AG08396 (cell line): ENCODE measurements around the gene MBD2.
A peak's percentile ranks its signal among the peaks of the same experiment; 100 is the strongest.
"Not testable (repeated sequence)": the region's sequence is repeated elsewhere in the genome, so short reads cannot be mapped to it uniquely, and the experiment has no call there.

ENCODE experiments used
- DNase-seq: peaks from one replicate; pipeline ENCODE4 v3.0.0; 2012; ENCODE audit warnings: low spot score, mixed read lengths

The MBD2 gene, protein sequence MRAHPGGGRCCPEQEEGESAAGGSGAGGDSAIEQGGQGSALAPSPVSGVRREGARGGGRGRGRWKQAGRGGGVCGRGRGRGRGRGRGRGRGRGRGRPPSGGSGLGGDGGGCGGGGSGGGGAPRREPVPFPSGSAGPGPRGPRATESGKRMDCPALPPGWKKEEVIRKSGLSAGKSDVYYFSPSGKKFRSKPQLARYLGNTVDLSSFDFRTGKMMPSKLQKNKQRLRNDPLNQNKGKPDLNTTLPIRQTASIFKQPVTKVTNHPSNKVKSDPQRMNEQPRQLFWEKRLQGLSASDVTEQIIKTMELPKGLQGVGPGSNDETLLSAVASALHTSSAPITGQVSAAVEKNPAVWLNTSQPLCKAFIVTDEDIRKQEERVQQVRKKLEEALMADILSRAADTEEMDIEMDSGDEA

DNA sequence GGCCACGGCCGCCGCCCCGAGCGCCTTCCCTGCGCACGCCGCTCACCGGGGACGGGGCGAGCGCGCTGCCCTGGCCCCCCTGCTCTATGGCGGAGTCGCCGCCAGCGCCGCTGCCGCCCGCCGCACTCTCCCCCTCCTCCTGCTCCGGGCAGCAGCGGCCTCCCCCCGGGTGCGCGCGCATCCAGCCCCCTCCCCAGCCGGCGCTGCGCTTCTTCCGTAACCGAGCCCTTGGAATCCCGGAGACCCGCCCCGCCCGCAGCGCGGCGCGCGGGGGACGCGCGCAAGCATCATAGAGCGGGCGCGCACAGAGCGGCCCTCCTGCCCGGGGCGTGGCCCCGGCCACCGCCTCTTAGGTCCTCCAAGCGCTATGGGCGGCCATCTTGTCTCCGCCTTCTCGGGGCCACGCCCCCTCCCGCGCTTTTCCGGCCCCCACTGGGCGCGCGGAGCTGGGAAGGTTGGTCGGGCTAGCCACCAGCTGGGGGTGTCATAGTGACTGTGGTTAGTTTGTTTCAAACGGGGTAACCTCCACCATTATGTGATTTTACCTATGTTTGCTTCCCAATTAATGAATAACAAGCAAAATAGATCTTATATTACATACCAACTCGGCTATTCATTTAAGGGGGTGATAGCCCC lies at the start of gene MBD2:
TSS of gene MBD2 (minus strand) at position 291 of the 636 bp plus-strand sequence. CDS start at position 181, 110 bp downstream.
- peak; percentile 93 for DNase-seq

GRCh38 chr18:54269893-54270844 lies 45.7 kb upstream of the MBD2 start:
- DNase-seq: peak; percentile 29

DNA sequence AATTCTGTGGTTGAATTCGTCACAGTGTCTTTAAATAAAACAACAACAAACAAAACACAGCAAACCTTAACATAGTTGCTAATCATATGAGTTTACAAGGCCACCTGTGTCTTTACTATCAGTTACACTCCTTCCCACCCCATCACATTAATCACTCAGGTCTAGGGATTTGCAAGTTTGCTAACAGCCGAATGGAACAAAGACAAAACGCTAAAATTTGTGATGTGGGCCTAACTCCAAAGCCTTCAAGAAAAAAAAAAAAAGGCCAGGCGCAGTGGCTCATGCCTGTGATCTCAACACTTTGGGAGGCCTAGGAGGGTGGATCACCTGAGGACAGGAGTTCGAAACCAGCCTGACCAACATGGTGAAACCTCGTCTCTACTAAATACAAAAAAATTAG lies 44.3 kb upstream of the MBD2 start:
- DNase-seq: no peak

- no peak for DNase-seq
Observed at GRCh38 chr18:54267701-54268100, 43.2 kb upstream of the MBD2 start.

GRCh38 chr18:54263904-54264336 lies 39.5 kb upstream of the MBD2 start:
- DNase-seq: no peak

GRCh38 chr18:54261894-54262293 lies 37.4 kb upstream of the MBD2 start:
- no peak for DNase-seq

GRCh38 chr18:54260396-54261072 lies 36.1 kb upstream of the MBD2 start:
- no peak for DNase-seq

- DNase-seq: not testable (repeated sequence)
Observed at GRCh38 chr18:54257818-54258217, 33.3 kb upstream of the MBD2 start.

DNA sequence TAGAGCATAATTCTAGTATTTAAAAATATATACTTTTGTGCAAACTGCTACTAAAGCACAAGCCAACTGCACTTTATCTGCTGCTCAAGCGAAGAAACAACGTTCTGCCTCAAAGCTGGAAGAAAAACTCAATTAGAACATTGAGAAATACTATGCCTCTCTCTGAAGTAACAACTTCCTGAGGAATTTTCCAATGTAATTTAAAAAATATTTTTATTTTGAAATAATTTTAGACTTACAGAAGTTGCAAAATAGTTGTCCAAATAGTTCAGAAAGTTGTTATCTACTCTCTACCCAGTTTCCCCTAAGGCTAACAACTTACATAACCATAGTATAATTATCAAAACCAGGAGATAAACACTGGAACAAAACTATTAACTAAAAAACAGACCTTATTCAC lies 32.5 kb upstream of the MBD2 start:
- DNase-seq: no peak

DNA sequence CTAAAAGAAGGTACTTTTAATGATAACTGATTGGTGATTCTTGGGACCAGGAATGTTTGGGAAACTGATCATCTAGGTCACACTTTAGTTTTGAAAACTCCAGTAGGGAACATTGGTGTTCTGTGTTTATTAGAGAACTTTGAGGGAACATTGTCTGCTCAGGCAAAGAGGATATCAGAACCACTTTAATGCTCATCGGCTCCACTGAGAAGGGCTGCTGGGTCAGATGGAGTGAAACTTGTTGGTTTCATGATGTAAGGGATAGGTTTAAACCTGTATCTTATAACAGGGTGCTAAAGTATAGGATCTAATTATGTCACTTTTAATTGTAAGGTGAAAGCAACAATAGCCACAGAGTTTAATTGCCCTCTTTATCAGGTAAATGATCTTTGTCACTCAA lies 30.7 kb upstream of the MBD2 start:
- DNase-seq: no peak

- no peak for DNase-seq
Observed at GRCh38 chr18:54254265-54254758, 29.8 kb upstream of the MBD2 start.

- no peak for DNase-seq
Observed at GRCh38 chr18:54251606-54252390, 27.3 kb upstream of the MBD2 start.

- no peak for DNase-seq
Observed at GRCh38 chr18:54250846-54251261, 26.4 kb upstream of the MBD2 start.

DNA sequence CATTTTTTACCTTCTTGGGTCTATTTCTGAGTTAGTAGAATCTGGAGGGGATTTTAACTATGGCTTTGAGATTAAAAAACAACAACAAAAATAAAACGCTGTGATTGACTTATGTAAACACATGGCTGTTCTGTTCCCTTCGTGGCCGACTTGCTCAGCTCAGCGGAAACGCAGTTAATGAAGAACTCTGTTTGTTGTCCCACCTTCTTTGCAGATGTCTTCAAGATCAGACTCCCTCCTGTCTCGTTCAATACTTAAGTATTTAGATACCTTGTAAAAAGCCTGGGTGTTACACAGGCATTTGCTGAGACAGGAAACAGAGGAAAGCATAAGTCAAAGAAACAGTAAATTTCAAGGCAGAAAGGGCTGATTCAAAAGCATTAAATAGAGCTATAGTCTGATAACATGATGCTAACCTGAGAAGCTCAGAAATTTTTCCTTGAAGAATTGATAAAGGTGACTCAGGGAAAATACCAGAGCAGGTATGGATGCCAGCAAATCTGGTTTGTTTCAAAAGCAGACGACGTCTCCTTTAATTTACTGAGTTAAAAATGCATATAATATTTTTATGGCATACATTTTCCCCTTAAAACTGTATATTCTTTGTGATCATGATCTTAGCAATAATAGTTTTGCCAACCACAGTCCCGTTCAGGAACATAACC lies 23.2 kb upstream of the MBD2 start:
- no peak for DNase-seq

GRCh38 chr18:54242327-54242726 lies 17.9 kb upstream of the MBD2 start:
- no peak for DNase-seq

- DNase-seq: no peak
Observed at GRCh38 chr18:54241483-54241882, 17.0 kb upstream of the MBD2 start.

GRCh38 chr18:54240629-54241107 lies 16.2 kb upstream of the MBD2 start:
- DNase-seq: no peak

DNA sequence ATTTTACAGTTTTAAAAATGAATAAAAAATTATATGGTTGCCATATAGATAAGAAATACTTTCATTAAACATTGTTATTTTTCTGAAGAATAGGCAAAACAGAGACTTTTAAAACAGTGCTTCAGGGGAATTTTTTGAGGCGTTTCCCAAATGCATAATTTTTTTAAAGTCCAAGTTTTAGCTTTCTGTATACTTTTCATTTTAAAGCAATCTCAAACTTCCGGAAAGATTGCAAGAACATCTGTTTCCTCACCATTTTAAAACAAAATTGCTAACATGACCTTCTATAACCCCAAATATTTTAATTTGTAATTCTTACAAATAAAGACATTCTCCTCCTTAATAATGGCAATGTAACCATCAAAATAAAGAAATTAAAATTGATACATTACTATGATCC lies 15.1 kb upstream of the MBD2 start:
- no peak for DNase-seq

DNA sequence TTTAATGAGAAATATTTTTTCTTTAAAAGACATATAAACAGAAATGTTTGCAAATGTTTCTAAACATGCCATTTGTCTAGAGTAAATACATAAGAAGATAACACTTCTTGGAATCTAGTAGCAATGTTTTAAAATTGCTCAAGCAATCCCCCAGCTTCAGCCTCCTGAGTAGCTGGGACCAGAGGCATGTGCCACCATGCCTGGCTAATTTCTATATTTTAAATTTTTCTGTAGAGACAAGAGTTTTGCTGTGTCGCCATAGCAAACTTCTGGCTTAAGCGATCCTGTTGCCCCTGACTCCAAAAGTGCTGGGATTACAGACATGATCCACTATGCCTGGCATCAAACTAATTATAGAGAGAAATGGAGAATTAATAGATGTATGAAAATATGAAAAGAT lies 14.6 kb upstream of the MBD2 start:
- DNase-seq: no peak
